K562 treated with DMSO at 1 percent for 48 hours (cell line): Measurements from ENCODE around the gene HECTD1. TPM values are rescaled to one million over a fixed set of nuclear protein-coding genes. Genes with fewer than 3 reads are reported as not detected.

Experiments
- total RNA-seq: library from RNA; unstranded; fragments of 300-600 nt; gene quantifications from 2 replicates; pipeline ENCODE4 v1.2.3, GENCODE V29; 2022; ENCODE audit warnings: low replicate concordance; ENCODE audit errors: extremely low read depth

HECTD1 gene
- total RNA-seq, result not detected in 2 replicates

GRCh38 chr14:31207755-31208545 lies at the start of gene HECTD1:
HECTD1 (minus strand) TSS chr14:31207793; CDS start chr14:31205936, 1,857 bp downstream.

Other genes with a start within 250 kb of the HECTD1 start
- gene AP4S1, start 182.1 kb downstream of the HECTD1 start, total RNA-seq, result not detected in 2 replicates
- not detected in 2 replicates for gene STRN3, start 181.4 kb downstream of the HECTD1 start, total RNA-seq
- gene HEATR5A, start 212.8 kb upstream of the HECTD1 start, total RNA-seq, result not detected in 2 replicates
- not detected in 2 replicates for gene DTD2, start 249.7 kb upstream of the HECTD1 start, total RNA-seq